Measurements from ENCODE around the gene ICE1. TPM values are rescaled to one million over a fixed set of nuclear protein-coding genes. Genes with fewer than 3 reads are reported as not detected.
"Not testable (repeated sequence)": the region's sequence is repeated elsewhere in the genome, so short reads cannot be mapped to it uniquely, and the experiment has no call there.

ICE1 gene
- total RNA-seq, 1 donor from 2014 or later, result 17.5 TPM

DNA sequence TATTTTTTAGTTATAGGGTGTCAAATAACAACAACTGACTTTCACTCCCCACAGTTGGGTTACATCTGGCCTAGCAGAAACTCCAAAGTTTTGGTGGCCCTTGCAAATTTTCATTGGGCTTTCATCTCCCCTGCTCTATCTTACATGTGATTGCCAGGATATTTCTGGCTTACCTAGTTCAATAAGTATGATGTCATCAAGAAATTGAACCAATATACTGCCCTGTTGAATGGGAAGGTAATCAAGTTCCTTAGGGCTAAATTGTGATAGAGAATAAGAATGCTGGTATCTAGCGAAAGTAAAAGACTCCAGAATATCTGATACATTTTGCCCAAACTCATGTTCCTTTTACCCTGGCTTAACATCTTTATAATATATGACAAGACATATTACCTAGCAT, 17.0 kb upstream of the ICE1 start:
- Histone ChIP-seq H3K27me3 (ENCODE audit: low read depth) (no peaks in the 10 kb centered on the region), H3K36me3 (no peaks in the 10 kb centered on the region), H3K9me3 (replicated peaks) (no peaks in the 10 kb centered on the region), H3K4me1 (no peaks in the 10 kb centered on the region), H3K27ac (replicated peaks) (no peak overlapping the region), H3K4me3 (no peak overlapping the region)
- no peak for DNase-seq
- intact Hi-C loops (cut with micrococcal nuclease), result no loop called here
- TF ChIP-seq, protein P1, sequence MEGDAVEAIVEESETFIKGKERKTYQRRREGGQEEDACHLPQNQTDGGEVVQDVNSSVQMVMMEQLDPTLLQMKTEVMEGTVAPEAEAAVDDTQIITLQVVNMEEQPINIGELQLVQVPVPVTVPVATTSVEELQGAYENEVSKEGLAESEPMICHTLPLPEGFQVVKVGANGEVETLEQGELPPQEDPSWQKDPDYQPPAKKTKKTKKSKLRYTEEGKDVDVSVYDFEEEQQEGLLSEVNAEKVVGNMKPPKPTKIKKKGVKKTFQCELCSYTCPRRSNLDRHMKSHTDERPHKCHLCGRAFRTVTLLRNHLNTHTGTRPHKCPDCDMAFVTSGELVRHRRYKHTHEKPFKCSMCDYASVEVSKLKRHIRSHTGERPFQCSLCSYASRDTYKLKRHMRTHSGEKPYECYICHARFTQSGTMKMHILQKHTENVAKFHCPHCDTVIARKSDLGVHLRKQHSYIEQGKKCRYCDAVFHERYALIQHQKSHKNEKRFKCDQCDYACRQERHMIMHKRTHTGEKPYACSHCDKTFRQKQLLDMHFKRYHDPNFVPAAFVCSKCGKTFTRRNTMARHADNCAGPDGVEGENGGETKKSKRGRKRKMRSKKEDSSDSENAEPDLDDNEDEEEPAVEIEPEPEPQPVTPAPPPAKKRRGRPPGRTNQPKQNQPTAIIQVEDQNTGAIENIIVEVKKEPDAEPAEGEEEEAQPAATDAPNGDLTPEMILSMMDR (IDR thresholded peaks at IDR 0.05; ENCODE audit: borderline replicate concordance), result no peak

DNA sequence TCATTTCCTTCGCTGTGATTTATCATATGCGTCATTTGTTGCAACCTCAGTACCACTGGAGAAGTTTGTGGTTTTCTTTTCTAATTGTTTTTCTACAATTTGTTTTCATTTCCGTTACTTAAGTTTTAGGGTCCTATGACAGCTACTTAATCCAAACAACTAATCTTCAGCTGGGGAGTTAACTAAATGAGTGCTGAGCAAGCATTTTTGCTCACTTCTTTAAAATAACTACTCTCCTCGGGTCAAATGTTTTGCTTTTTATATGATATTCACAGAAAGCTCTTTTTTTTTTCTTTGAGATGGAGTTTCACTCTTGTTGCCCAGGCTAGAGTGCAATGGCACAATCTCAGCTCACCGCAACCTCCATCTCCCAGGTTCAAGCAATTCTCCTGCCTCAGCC, 14.6 kb upstream of the ICE1 start:
- H3K4me3 ChIP-seq, result no peak overlapping the region
- H3K9me3 ChIP-seq (replicated peaks), result no peaks in the 10 kb centered on the region
- DNase-seq, result no peak
- intact Hi-C loops (cut with micrococcal nuclease), result no loop called here
- no peaks in the 10 kb centered on the region for H3K36me3 ChIP-seq
- H3K27ac ChIP-seq (replicated peaks), result no peak overlapping the region
- no peaks in the 10 kb centered on the region for H3K27me3 ChIP-seq (ENCODE audit: low read depth)
- TF ChIP-seq, protein P1 (IDR thresholded peaks at IDR 0.05; ENCODE audit: borderline replicate concordance), result no peak
- H3K4me1 ChIP-seq, result no peaks in the 10 kb centered on the region

- H3K4me1 ChIP-seq, result no peaks in the 10 kb centered on the region
- no peaks in the 10 kb centered on the region for H3K27me3 ChIP-seq (ENCODE audit: low read depth)
- no peak overlapping the region for H3K4me3 ChIP-seq
- H3K36me3 ChIP-seq, result no peaks in the 10 kb centered on the region
- intact Hi-C loops (cut with micrococcal nuclease), result no loop called here
- H3K9me3 ChIP-seq (replicated peaks), result no peaks in the 10 kb centered on the region
- DNase-seq, result no peak
- TF ChIP-seq, protein P1 (IDR thresholded peaks at IDR 0.05; ENCODE audit: borderline replicate concordance), result no peak
- H3K27ac ChIP-seq (replicated peaks), result no peak overlapping the region
Observed at GRCh38 chr5:5409151-5409810, 13.2 kb upstream of the ICE1 start.

- H3K36me3 ChIP-seq; DNase-seq; intact Hi-C loops (cut with micrococcal nuclease); H3K9me3 ChIP-seq (replicated peaks); H3K27me3 ChIP-seq (ENCODE audit: low read depth); H3K27ac ChIP-seq (replicated peaks); H3K4me3 ChIP-seq; H3K4me1 ChIP-seq: not testable (repeated sequence)
Observed at GRCh38 chr5:5413856-5414255, 8.6 kb upstream of the ICE1 start.

DNA sequence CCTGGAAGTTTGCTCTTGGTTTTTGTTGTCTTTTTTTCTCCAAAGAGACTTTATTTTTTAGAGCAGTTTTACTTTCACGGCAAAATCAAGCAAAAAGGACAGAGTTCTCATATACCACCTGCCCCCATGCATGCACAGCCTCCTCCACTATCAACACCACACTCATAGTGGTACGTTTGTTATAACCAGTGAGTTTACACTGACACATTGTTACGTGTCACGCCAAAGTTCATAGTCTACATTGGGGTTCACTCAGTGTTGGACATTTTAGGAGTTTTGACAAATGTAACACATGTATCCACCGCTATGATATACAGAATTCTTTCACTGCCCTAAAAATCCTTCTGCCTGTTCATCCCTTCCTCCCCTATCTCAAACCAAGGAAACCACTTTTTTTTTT, 7.5 kb upstream of the ICE1 start:
- TF ChIP-seq, protein P1 (IDR thresholded peaks at IDR 0.05; ENCODE audit: borderline replicate concordance), result no peak

GRCh38 chr5:5416733-5417132, 5.7 kb upstream of the ICE1 start:
- TF ChIP-seq, protein P1 (IDR thresholded peaks at IDR 0.05; ENCODE audit: borderline replicate concordance), result no peak

More for the DNA sequence above, 7.5 kb upstream of the ICE1 start:
- no peak overlapping the region for H3K4me3 ChIP-seq
- no peak for DNase-seq
- no peak overlapping the region for H3K27ac ChIP-seq (replicated peaks)
- no peaks in the 10 kb centered on the region for H3K9me3 ChIP-seq (replicated peaks)
- H3K4me1 ChIP-seq, result no peaks in the 10 kb centered on the region
- no peaks in the 10 kb centered on the region for H3K36me3 ChIP-seq
- intact Hi-C loops (cut with micrococcal nuclease), result loop anchor here (5.0 kb wide), 1 partner anchor 273 kb away; the partner anchor contains the start of gene ADAMTS16
- H3K27me3 ChIP-seq (ENCODE audit: low read depth), result no peaks in the 10 kb centered on the region

More at GRCh38 chr5:5416733-5417132, 5.7 kb upstream of the ICE1 start:
- H3K36me3 ChIP-seq, result no peaks in the 10 kb centered on the region
- no peaks in the 10 kb centered on the region for H3K27me3 ChIP-seq (ENCODE audit: low read depth)
- no peak for DNase-seq
- no peaks in the 10 kb centered on the region for H3K9me3 ChIP-seq (replicated peaks)
- peaks cover 10% of the 10 kb centered on the region for H3K4me1 ChIP-seq
- intact Hi-C loops (cut with micrococcal nuclease), result loop anchor here (5.0 kb wide), 1 partner anchor 274 kb away; the partner anchor contains the start of gene ADAMTS16
- no peak overlapping the region for H3K4me3 ChIP-seq
- no peak overlapping the region for H3K27ac ChIP-seq (replicated peaks)
